A549 (cell line): ENCODE data around the gene FBXL20. TPM values are rescaled to one million over a fixed set of nuclear protein-coding genes. Genes with fewer than 3 reads are reported as not detected.
A peak's percentile ranks its signal among the peaks of the same experiment; 100 is the strongest.

Experiments used
- ATAC-seq, 2 experiments: fragments of 200-7000 bp in 1 of 2; fragments of >200 bp in 1 of 2; cut with Nextera tagmentation in 1 of 2; cut with Tn5 transposase in 1 of 2; 3 replicates each; pipeline versions ENCODE4 v1.8.0 to v1.9.1; 2018 to 2020; ENCODE audit warnings: mild to moderate bottlenecking in 1 of 2, moderate library complexity in 1 of 2
- CTCF ChIA-PET: fragments of 300-600 bp; sonication (Branson Sonifier 250); formaldehyde crosslinking; extraction: SDS; loops from one replicate; lab custom pipeline; 2021; ENCODE audit warnings: antibody characterized with exemption, inconsistent platforms; lab: Yijun Ruan, JAX
- POLR2A ChIA-PET: fragments of 350-600 bp; formaldehyde crosslinking; extraction: SDS; loops from one replicate; lab custom pipeline; 2021; ENCODE audit warnings: antibody characterized with exemption, inconsistent platforms; lab: Yijun Ruan, JAX
- DNase-seq, 2 experiments: peaks; one replicate each; pipeline versions ENCODE4 v3.0.0 to v3.0.0-alpha.2; 2011 to 2016; ENCODE audit warnings: low read depth in 1 of 2, low spot score in 1 of 2
- FAIRE-seq: peaks from 2 replicates; lab custom pipeline; 2011; peaks lifted over from hg19 to GRCh38; lab: Jason Lieb, UNC
- H3K27ac ChIP-seq, 2 experiments: fragments of >200 bp; sonication (Bioruptor Twin); formaldehyde crosslinking; 3 replicates each; pipeline ENCODE4 v1.5.1; 2016 to 2017
- H3K4me1 ChIP-seq: fragments of >200 bp; sonication (Bioruptor Twin); formaldehyde crosslinking; 3 replicates; pipeline ENCODE4 v1.6.1; 2016
- H3K4me2 ChIP-seq: fragments of >200 bp; sonication (Bioruptor Twin); formaldehyde crosslinking; 3 replicates; pipeline ENCODE4 v1.6.1; 2016
- H3K4me3 ChIP-seq: fragments of >200 bp; sonication (Bioruptor Twin); formaldehyde crosslinking; 3 replicates; pipeline ENCODE4 v1.5.1; 2016
- H3K9me3 ChIP-seq: fragments of >200 bp; sonication (Bioruptor Twin); formaldehyde crosslinking; 3 replicates; pipeline ENCODE4 v1.6.1; 2016
- CEBPB ChIP-seq, 2 experiments: fragments of >200 bp in 1 of 2; sonication (Bioruptor Twin) in 1 of 2; formaldehyde crosslinking in 1 of 2; IDR thresholded peaks; 2 replicates each; pipeline ENCODE4 v1.6.1; 2012 to 2016
- CHD2 ChIP-seq: fragments of 150-350 bp; IDR thresholded peaks from 2 replicates; pipeline ENCODE4 v1.6.1; 2014; ENCODE audit warnings: low read length; ENCODE audit not compliant: partially characterized antibody
- CHD4 ChIP-seq: fragments of 200-600 bp; sonication (generic); IDR thresholded peaks from 2 replicates; pipeline ENCODE4 v1.6.1; 2016; ENCODE audit warnings: antibody characterized with exemption, mild to moderate bottlenecking, borderline replicate concordance
- E2F6 ChIP-seq: IDR thresholded peaks from 2 replicates; pipeline ENCODE4 v1.6.1; 2012; ENCODE audit warnings: low read depth, borderline replicate concordance
- EP300 ChIP-seq, 2 experiments: fragments of >200 bp; sonication (Bioruptor Twin); formaldehyde crosslinking; IDR thresholded peaks; 2 replicates in 1 of 2; 3 replicates in 1 of 2; pipeline ENCODE4 v1.6.1; 2016 to 2017
- ESRRA ChIP-seq: fragments of 150-350 bp; IDR thresholded peaks from 2 replicates; pipeline ENCODE4 v1.6.1; 2014; ENCODE audit warnings: mild to moderate bottlenecking, low read length, borderline replicate concordance
- FOSL2 ChIP-seq, 2 experiments: fragments of 450-650 bp in 1 of 2; fragments of >200 bp in 1 of 2; sonication (Bioruptor Twin) in 1 of 2; formaldehyde crosslinking; IDR thresholded peaks; 2 replicates each; pipeline versions ENCODE4 v1.5.0 to v1.6.1; 2016 to 2020; ENCODE audit warnings: mild to moderate bottlenecking in 1 of 2, moderate library complexity in 1 of 2
- FOXS1 ChIP-seq: fragments of 250-450 bp; sonication (Bioruptor Pico); IDR thresholded peaks from 2 replicates; pipeline ENCODE4 v1.5.0; 2020; ENCODE audit warnings: mild to moderate bottlenecking, moderate library complexity
- GATA3 ChIP-seq: IDR thresholded peaks from 2 replicates; pipeline ENCODE4 v1.6.1; 2012; ENCODE audit warnings: borderline replicate concordance
- HES2 ChIP-seq: fragments of >200 bp; sonication (Bioruptor Twin); formaldehyde crosslinking; IDR thresholded peaks from 2 replicates; pipeline ENCODE4 v1.6.1; 2016
- HOXA7 ChIP-seq: fragments of 250-450 bp; sonication (Bioruptor Pico); IDR thresholded peaks from 2 replicates; pipeline ENCODE4 v1.5.0; 2020; ENCODE audit warnings: mild to moderate bottlenecking, moderate library complexity
- HOXB13 ChIP-seq: fragments of 250-450 bp; sonication (Bioruptor Pico); IDR thresholded peaks from 2 replicates; pipeline ENCODE4 v1.5.0; 2020; ENCODE audit warnings: low read depth, mild to moderate bottlenecking, moderate library complexity
- KDM1A ChIP-seq: fragments of 200-600 bp; sonication (generic); IDR thresholded peaks from 2 replicates; pipeline ENCODE4 v1.6.1; 2016; ENCODE audit warnings: low read depth, mild to moderate bottlenecking
- NR3C1 ChIP-seq: fragments of >200 bp; sonication (Bioruptor Twin); formaldehyde crosslinking; IDR thresholded peaks from 3 replicates; pipeline ENCODE4 v1.6.1; 2017
- PHF8 ChIP-seq: fragments of 200-600 bp; sonication (generic); IDR thresholded peaks from 2 replicates; pipeline ENCODE4 v1.6.1; 2016; ENCODE audit warnings: low read depth, mild to moderate bottlenecking, antibody characterized with exemption, moderate library complexity, borderline replicate concordance
- POLR2A ChIP-seq: IDR thresholded peaks from 2 replicates; pipeline ENCODE4 v1.6.1; 2012; ENCODE audit warnings: mild to moderate bottlenecking, low read length
- RAD21 ChIP-seq, 2 experiments: fragments of >200 bp in 1 of 2; sonication (Bioruptor Twin) in 1 of 2; formaldehyde crosslinking in 1 of 2; IDR thresholded peaks in 1 of 2; conservative IDR thresholded peaks in 1 of 2; 2 replicates in 1 of 2; 3 replicates in 1 of 2; pipeline ENCODE4 v1.6.1; 2012 to 2018; ENCODE audit warnings: inconsistent platforms in 1 of 2
- RARB ChIP-seq: fragments of 250-450 bp; sonication (Bioruptor Pico); IDR thresholded peaks from 2 replicates; pipeline ENCODE4 v1.8.0; 2021; ENCODE audit warnings: mild to moderate bottlenecking, moderate library complexity
- RCOR1 ChIP-seq: fragments of 150-350 bp; IDR thresholded peaks from 2 replicates; pipeline ENCODE4 v1.6.1; 2014; ENCODE audit warnings: antibody characterized with exemption, low read length, low read depth
- RNF2 ChIP-seq: fragments of 200-600 bp; sonication (generic); IDR thresholded peaks from 2 replicates; pipeline ENCODE4 v1.6.1; 2016; ENCODE audit warnings: low read depth, mild to moderate bottlenecking, antibody characterized with exemption, moderate library complexity, borderline replicate concordance
- SMC3 ChIP-seq: fragments of >200 bp; sonication (Bioruptor Twin); formaldehyde crosslinking; IDR thresholded peaks from 3 replicates; pipeline ENCODE4 v1.6.1; 2018; ENCODE audit warnings: inconsistent platforms
- TP53 ChIP-seq: fragments of 250-450 bp; sonication (Bioruptor Pico); IDR thresholded peaks from 2 replicates; pipeline ENCODE4 v1.5.0; 2021; ENCODE audit warnings: mild to moderate bottlenecking, moderate library complexity
- WGBS: methylation state at CpG from one replicate; pipeline ENCODE4 v1.1.6; 2017; ENCODE audit errors: missing lambda C conversion rate; 5-methylcytosine and 5-hydroxymethylcytosine counted together
- polyA plus RNA-seq, 4 experiments: library from polyadenylated mRNA; depleted of rRNA in 3 of 4; stranded (reverse); fragments of >200 nt; fragmentation: RNase III in 1 of 4; extraction: RNeasy Plus Mini Kit Qiagen cat#74134 plus additional on column Dnase treatment in 1 of 4; gene quantifications; 2 replicates in 3 of 4; 3 replicates in 1 of 4; pipeline ENCODE4 v1.2.3, GENCODE V29; 2011 to 2017
- TF ChIP-seq, protein P1 (sequence below): fragments of 450-650 bp; IDR thresholded peaks from 2 replicates; pipeline ENCODE4 v1.6.1; 2014; ENCODE audit warnings: antibody characterized with exemption
- TF ChIP-seq, protein P2 (sequence below): IDR thresholded peaks from 2 replicates; pipeline ENCODE4 v1.6.1; 2012
- TF ChIP-seq, protein P3 (sequence below): fragments of >200 bp; sonication (Bioruptor Twin); formaldehyde crosslinking; IDR thresholded peaks from 3 replicates; pipeline ENCODE4 v1.6.1; 2016

The FBXL20 gene
- polyA plus RNA-seq, 2 of the 4 experiments (the other 2 are of a cell fraction): 5.7 to 6.7 TPM

- DNase-seq: no peak
- TF ChIP-seq, protein P1, sequence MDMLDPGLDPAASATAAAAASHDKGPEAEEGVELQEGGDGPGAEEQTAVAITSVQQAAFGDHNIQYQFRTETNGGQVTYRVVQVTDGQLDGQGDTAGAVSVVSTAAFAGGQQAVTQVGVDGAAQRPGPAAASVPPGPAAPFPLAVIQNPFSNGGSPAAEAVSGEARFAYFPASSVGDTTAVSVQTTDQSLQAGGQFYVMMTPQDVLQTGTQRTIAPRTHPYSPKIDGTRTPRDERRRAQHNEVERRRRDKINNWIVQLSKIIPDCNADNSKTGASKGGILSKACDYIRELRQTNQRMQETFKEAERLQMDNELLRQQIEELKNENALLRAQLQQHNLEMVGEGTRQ: no peak
- TF ChIP-seq TP53 (CRISPR knock-in tag) (no peak), CHD2 (no peak), RAD21 (conservative IDR thresholded peaks at IDR 0.05 in 1 of 2, IDR thresholded peaks at IDR 0.05 in 1 of 2) (no peak), ESRRA (no peak), RNF2 (no peak), EP300 (IDR thresholded peaks at IDR 0.05) (no peak), GATA3 (no peak), RARB (CRISPR knock-in tag) (no peak), CEBPB (IDR thresholded peaks at IDR 0.05) (no peak), PHF8 (no peak), E2F6 (no peak), SMC3 (no peak), KDM1A (no peak), FOXS1 (CRISPR knock-in tag) (no peak), HOXB13 (no peak)
- TF ChIP-seq, protein P2, sequence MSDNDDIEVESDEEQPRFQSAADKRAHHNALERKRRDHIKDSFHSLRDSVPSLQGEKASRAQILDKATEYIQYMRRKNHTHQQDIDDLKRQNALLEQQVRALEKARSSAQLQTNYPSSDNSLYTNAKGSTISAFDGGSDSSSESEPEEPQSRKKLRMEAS: no peak
- TF ChIP-seq, protein P3, sequence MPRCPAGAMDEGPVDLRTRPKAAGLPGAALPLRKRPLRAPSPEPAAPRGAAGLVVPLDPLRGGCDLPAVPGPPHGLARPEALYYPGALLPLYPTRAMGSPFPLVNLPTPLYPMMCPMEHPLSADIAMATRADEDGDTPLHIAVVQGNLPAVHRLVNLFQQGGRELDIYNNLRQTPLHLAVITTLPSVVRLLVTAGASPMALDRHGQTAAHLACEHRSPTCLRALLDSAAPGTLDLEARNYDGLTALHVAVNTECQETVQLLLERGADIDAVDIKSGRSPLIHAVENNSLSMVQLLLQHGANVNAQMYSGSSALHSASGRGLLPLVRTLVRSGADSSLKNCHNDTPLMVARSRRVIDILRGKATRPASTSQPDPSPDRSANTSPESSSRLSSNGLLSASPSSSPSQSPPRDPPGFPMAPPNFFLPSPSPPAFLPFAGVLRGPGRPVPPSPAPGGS: no peak
- ATAC-seq: no peak
- POLR2A ChIA-PET: no interaction called here
- CTCF ChIA-PET: no interaction called here
- no peaks in the 10 kb centered on the region for H3K9me3 ChIP-seq
- no peak for FAIRE-seq
- no peak overlapping the region for H3K4me3 ChIP-seq
- no peak overlapping the region; the same call in 1 of the 3 replicates for H3K4me2 ChIP-seq
- WGBS: 80% methylated on average over 68 of the region's 68 CpGs
- no peak overlapping the region for H3K27ac ChIP-seq
- H3K4me1 ChIP-seq: peaks cover 28% of the 10 kb centered on the region
These were observed 176.6 kb downstream of the FBXL20 start for GRCh38 chr17:39224778-39225307.

- Histone ChIP-seq H3K9me3 (no peaks in the 10 kb centered on the region), H3K4me1 (peaks cover 24% of the 10 kb centered on the region), H3K27ac (no peak overlapping the region; a peak in 1 of 6 replicates), H3K4me2 (no peak overlapping the region), H3K4me3 (no peak overlapping the region)
- no peak for FAIRE-seq
- TF ChIP-seq NR3C1 (no peak), CHD4 (no peak), RCOR1 (no peak), CHD2 (no peak), HOXA7 (CRISPR knock-in tag) (no peak), CEBPB (IDR thresholded peaks at IDR 0.05) (no peak), FOSL2 (IDR thresholded peaks at IDR 0.05) (no peak), FOSL2 (CRISPR knock-in tag; IDR thresholded peaks at IDR 0.05) (no peak), POLR2A (no peak), HES2 (no peak)
- TF ChIP-seq, protein P2: no peak
- TF ChIP-seq, protein P1: no peak
- 91% methylated on average over 33 of the region's 33 CpGs for WGBS
- ATAC-seq: 0 out of 6 replicates have a peak, but pooled peaks of 1 of the 2 experiments have one; percentile 3
- DNase-seq: no peak
- POLR2A ChIA-PET: interaction anchor here (0.8 kb wide), 1 partner anchor 11 kb away, joined by 4 read pairs; no protein-coding TSS in a partner anchor
- CTCF ChIA-PET: interaction anchor here (1.4 to 31.5 kb wide), 6 partner anchors 11 to 397 kb away, joined by 3 to 1140 read pairs (median 5); no protein-coding TSS in a partner anchor
These were observed 177.3 kb downstream of the FBXL20 start for GRCh38 chr17:39223907-39224777.
